ENCODE measurements around the gene FGB. TPM values are rescaled to one million over a fixed set of nuclear protein-coding genes. Genes with fewer than 3 reads are reported as not detected.

Gene FGB
- polyA plus RNA-seq, 2 of the 4 experiments (the other 2 are of a cell fraction) = 13.8 to 169 TPM

- whole genome bisulfite sequencing (ENCODE audit: missing lambda C conversion rate) = 13% methylated on average over 4 of the region's 4 CpGs
- no peak for DNase-seq (ENCODE audit: low read depth in 1 of 2, low spot score in 1 of 2)
- Histone ChIP-seq H3K4me2 (no peak overlapping the region), H3K4me1 (no peaks in the 10 kb centered on the region), H3K4me3 (no peak overlapping the region), H3K27ac (no peak overlapping the region), H3K9me3 (no peaks in the 10 kb centered on the region)
- POLR2A ChIA-PET = no interaction called here
- TF ChIP-seq SREBF2 (IDR thresholded peaks at IDR 0.05) = no peak
- no peak for TF ChIP-seq ESRRA (IDR thresholded peaks at IDR 0.05; ENCODE audit: borderline replicate concordance, low read length)
- TF ChIP-seq CEBPB (IDR thresholded peaks at IDR 0.05) = no peak
- TF ChIP-seq ZFP36 (IDR thresholded peaks at IDR 0.05; ENCODE audit: borderline replicate concordance, partially characterized antibody) = no peak
- no peak for TF ChIP-seq ZC3H11A (IDR thresholded peaks at IDR 0.05)
- no peak for TF ChIP-seq BCL3 (IDR thresholded peaks at IDR 0.05)
- TF ChIP-seq HMGXB4 (CRISPR knock-in tag; IDR thresholded peaks at IDR 0.05; ENCODE audit: borderline replicate concordance) = no peak
- no peak for TF ChIP-seq MAX (IDR thresholded peaks at IDR 0.05)
- no peak for TF ChIP-seq PBX3 (IDR thresholded peaks at IDR 0.05)
- no peak for TF ChIP-seq SMC3 (IDR thresholded peaks at IDR 0.05)
- no peak for TF ChIP-seq HDAC2 (IDR thresholded peaks at IDR 0.05)
- no peak for TF ChIP-seq TP53 (CRISPR knock-in tag; IDR thresholded peaks at IDR 0.05)
- TF ChIP-seq EHMT2 (IDR thresholded peaks at IDR 0.05; ENCODE audit: low read depth) = no peak
- TF ChIP-seq CBX8 (IDR thresholded peaks at IDR 0.05) = no peak
- no peak for TF ChIP-seq ELK1 (IDR thresholded peaks at IDR 0.05; ENCODE audit: low read depth, low read length)
- no peak for TF ChIP-seq FOXS1 (CRISPR knock-in tag; IDR thresholded peaks at IDR 0.05)
- ATAC-seq = no peak
- FAIRE-seq = no peak
- CTCF ChIA-PET = no interaction called here
Measured at GRCh38 chr4:154519214-154519613, 43.6 kb upstream of the FGB start.

GRCh38 chr4:154521607-154522006 is 41.2 kb upstream of the FGB start:
- no peaks in the 10 kb centered on the region for H3K9me3 ChIP-seq
- ATAC-seq (no peak), FAIRE-seq (no peak), DNase-seq (ENCODE audit: low read depth in 1 of 2, low spot score in 1 of 2) (no peak)
- no peak overlapping the region for H3K27ac ChIP-seq
- H3K4me1 ChIP-seq = no peaks in the 10 kb centered on the region
- POLR2A ChIA-PET = no interaction called here
- no peak for TF ChIP-seq KDM1A (IDR thresholded peaks at IDR 0.05; ENCODE audit: low read depth)
- H3K4me3 ChIP-seq = no peak overlapping the region
- CTCF ChIA-PET = no interaction called here
- no peak overlapping the region for H3K4me2 ChIP-seq

GRCh38 chr4:154526151-154526550 is 36.7 kb upstream of the FGB start:
- Histone ChIP-seq H3K27ac (no peak overlapping the region), H3K4me3 (no peak overlapping the region), H3K4me1 (no peaks in the 10 kb centered on the region), H3K4me2 (no peak overlapping the region), H3K9me3 (no peaks in the 10 kb centered on the region)
- TF ChIP-seq POLR2A (IDR thresholded peaks at IDR 0.05; ENCODE audit: low read length) (no peak), MYC (IDR thresholded peaks at IDR 0.05; ENCODE audit: borderline replicate concordance, low read length) (no peak), HEYL (CRISPR knock-in tag; IDR thresholded peaks at IDR 0.05) (no peak), RAD21 (conservative IDR thresholded peaks at IDR 0.05 in 1 of 2, IDR thresholded peaks at IDR 0.05 in 1 of 2) (no peak), NFE2L2 (conservative IDR thresholded peaks at IDR 0.05; ENCODE audit: low read length) (no peak), POLR2AphosphoS2 (conservative IDR thresholded peaks at IDR 0.05; ENCODE audit: low read length) (no peak), NPAS2 (CRISPR knock-in tag; IDR thresholded peaks at IDR 0.05; ENCODE audit: borderline replicate concordance) (no peak), JUNB (IDR thresholded peaks at IDR 0.05) (no peak), NR3C1 (IDR thresholded peaks at IDR 0.05) (no peak)
- WGBS (ENCODE audit: missing lambda C conversion rate) = 30% methylated on average over 2 of the region's 2 CpGs
- no peak for DNase-seq (ENCODE audit: low read depth in 1 of 2, low spot score in 1 of 2)
- POLR2A ChIA-PET = no interaction called here
- CTCF ChIA-PET = no interaction called here
- ATAC-seq = no peak
- FAIRE-seq = no peak

All from A549 (cell line).